Measurements from ENCODE around the gene RALA. TPM values are rescaled to one million over a fixed set of nuclear protein-coding genes. Genes with fewer than 3 reads are reported as not detected.
A peak's percentile ranks its signal among the peaks of the same experiment; 100 is the strongest.

Gene RALA
- total RNA-seq, 4 donors from 2014 or later, result 16.2 to 20.5 (median 19.0) TPM

GRCh38 chr7:39735903-39736302 is 112.5 kb downstream of the RALA start:
- no peak for DNase-seq (ENCODE audit: low spot score in 2 of 2)
- intact Hi-C loops (cut with DNase I; ENCODE audit: low total_unique reads), result no loop called here
- TF ChIP-seq CTCF (IDR thresholded peaks at IDR 0.05) (no peak), POLR2A (IDR thresholded peaks at IDR 0.05) (no peak)
- 66 to 74% methylated on average over 4 of the region's 4 CpGs for WGBS, 2 donors
- H3K4me3 ChIP-seq (ENCODE audit: low read depth, poor library complexity, severe bottlenecking), result no peak overlapping the region

- peak in 1 of 2 donors; percentile 85 for DNase-seq (ENCODE audit: low spot score in 2 of 2)
- intact Hi-C loops (cut with DNase I; ENCODE audit: low total_unique reads), result no loop called here
- no peak overlapping the region for H3K4me3 ChIP-seq (ENCODE audit: low read depth, poor library complexity, severe bottlenecking)
- 84 to 86% methylated on average over 13 of the region's 13 CpGs for WGBS, 2 donors
- TF ChIP-seq CTCF (IDR thresholded peaks at IDR 0.05), result no peak
- no peak for TF ChIP-seq POLR2A (IDR thresholded peaks at IDR 0.05)
These were observed 118.7 kb downstream of the RALA start for GRCh38 chr7:39741942-39742623.

- H3K4me3 ChIP-seq (ENCODE audit: low read depth, poor library complexity, severe bottlenecking), result no peak overlapping the region
- WGBS, 2 donors, result 70 to 73% methylated on average over 2 of the region's 2 CpGs
- peak in 1 of 2 donors; percentile 10 for DNase-seq (ENCODE audit: low spot score in 2 of 2)
- intact Hi-C loops (cut with DNase I; ENCODE audit: low total_unique reads), result no loop called here
- TF ChIP-seq CTCF (IDR thresholded peaks at IDR 0.05), result no peak
- no peak for TF ChIP-seq POLR2A (IDR thresholded peaks at IDR 0.05)
These were observed 121.2 kb downstream of the RALA start for GRCh38 chr7:39744620-39745019.

- intact Hi-C loops (cut with DNase I; ENCODE audit: low total_unique reads), result no loop called here
- no peak overlapping the region for H3K4me3 ChIP-seq (ENCODE audit: low read depth, poor library complexity, severe bottlenecking)
- WGBS, 2 donors, result 44 to 60% methylated on average over 4 of the region's 4 CpGs
- TF ChIP-seq POLR2A (IDR thresholded peaks at IDR 0.05), result no peak
- TF ChIP-seq CTCF (IDR thresholded peaks at IDR 0.05), result no peak
- DNase-seq (ENCODE audit: low spot score in 2 of 2), result peak in 1 of 2 donors; percentile 76
These were observed 121.9 kb downstream of the RALA start for GRCh38 chr7:39745320-39745719.

GRCh38 chr7:39746103-39746819 is 122.9 kb downstream of the RALA start:
- intact Hi-C loops (cut with DNase I; ENCODE audit: low total_unique reads), result no loop called here
- H3K4me3 ChIP-seq (ENCODE audit: low read depth, poor library complexity, severe bottlenecking), result no peak overlapping the region
- peak; percentile 76 to 94 for DNase-seq (ENCODE audit: low spot score in 2 of 2)
- TF ChIP-seq CTCF (IDR thresholded peaks at IDR 0.05) (no peak), POLR2A (IDR thresholded peaks at IDR 0.05) (no peak)
- WGBS, 2 donors, result 22% methylated on average over 11 of the region's 11 CpGs

Measured in lower leg skin (tissue), 4 donors.